GM13976 (cell line): ENCODE results near the gene JSRP1.

ENCODE experiments used
- DNase-seq: peaks from one replicate; pipeline ENCODE4 v3.0.0; 2012; ENCODE audit warnings: low spot score
- CTCF ChIP-seq: IDR thresholded peaks from 2 replicates; pipeline ENCODE4 v1.5.1; 2012; ENCODE audit warnings: borderline replicate concordance, mild to moderate bottlenecking; ENCODE audit not compliant: insufficient read depth; ENCODE audit errors: extremely low read depth, missing control alignments, control extremely low read depth
- in situ Hi-C: fragments of 300-500 bp; cut with MboI; formaldehyde crosslinking; loops from one replicate; pipeline ENCODE4 v1.12.0; 2022; ENCODE audit warnings: low sequenced_read_pairs, mixed read lengths, inconsistent platforms; ENCODE audit not compliant: unreplicated experiment

Gene JSRP1

DNA sequence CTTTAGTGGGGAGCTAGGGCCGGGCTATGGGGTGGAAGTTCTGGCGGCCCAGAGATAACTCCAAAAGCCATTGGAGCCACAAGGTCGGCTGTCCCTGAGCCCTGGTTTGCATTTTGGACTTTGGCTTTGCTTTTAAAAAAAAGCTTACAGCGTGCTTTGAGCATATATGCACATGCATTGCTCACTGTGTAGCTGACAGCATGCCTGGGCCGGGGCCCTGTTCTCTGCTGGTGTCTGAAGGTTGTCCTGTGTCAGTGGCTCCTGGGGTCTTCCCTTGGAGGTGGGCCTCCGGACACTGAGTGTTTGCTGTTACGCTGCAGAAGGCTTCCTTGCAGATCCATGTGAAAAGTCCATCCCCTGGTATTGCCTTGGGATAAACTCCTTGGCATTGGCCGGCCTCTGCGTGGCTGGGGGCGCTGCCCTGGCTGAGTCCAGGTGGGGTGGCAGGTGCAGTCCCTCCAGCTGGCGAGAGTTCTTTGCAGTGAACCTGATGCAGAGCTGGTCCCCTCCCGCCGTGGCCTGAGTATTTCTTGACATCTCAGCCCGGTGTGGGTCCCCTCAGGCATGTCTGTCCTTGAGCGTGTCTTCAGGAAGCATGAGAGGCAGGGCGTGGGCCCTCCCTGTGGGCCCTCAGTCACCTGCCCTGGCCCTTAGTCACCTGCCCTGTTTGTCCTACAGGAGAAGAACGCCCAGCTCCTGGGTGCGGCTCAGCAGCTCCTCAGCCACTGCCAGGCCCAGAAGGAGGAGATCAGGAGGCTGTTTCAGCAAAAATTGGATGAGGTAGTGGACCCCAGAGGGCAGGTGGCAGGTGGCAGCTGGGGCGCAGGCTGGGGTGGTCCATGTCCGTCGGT lies 43.1 kb downstream of the JSRP1 start:
- DNase-seq: no peak
- TF ChIP-seq CTCF: no peak
- in situ Hi-C loops: no loop called here

GRCh38 chr19:2210987-2211740 lies 45.1 kb downstream of the JSRP1 start:
- DNase-seq: no peak
- in situ Hi-C loops: no loop called here
- TF ChIP-seq CTCF: no peak

GRCh38 chr19:2210206-2210605 lies 46.0 kb downstream of the JSRP1 start:
- no peak for TF ChIP-seq CTCF
- no peak for DNase-seq
- in situ Hi-C loops: no loop called here

DNA sequence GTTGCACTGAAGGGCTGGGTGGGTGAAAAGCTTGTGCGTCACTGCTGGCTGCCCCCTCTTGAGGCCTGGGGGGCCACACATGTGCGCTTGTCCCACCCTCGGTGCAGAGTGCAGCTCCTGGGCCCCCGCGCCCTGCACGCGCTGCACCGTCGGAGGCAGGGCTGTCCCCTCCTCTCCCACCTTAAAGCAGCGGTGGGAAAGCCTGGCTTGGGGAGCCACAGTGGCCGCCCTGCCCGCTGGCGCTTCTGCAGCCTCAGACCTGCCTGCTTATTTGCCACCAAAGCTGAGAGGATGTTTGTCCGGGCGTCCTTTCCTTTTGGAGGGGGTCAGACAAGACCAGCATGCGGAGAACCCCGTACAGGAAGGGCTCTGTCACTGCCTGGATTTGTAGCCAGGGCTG lies 46.8 kb downstream of the JSRP1 start:
- in situ Hi-C loops: no loop called here
- DNase-seq: no peak
- TF ChIP-seq CTCF: no peak

DNA sequence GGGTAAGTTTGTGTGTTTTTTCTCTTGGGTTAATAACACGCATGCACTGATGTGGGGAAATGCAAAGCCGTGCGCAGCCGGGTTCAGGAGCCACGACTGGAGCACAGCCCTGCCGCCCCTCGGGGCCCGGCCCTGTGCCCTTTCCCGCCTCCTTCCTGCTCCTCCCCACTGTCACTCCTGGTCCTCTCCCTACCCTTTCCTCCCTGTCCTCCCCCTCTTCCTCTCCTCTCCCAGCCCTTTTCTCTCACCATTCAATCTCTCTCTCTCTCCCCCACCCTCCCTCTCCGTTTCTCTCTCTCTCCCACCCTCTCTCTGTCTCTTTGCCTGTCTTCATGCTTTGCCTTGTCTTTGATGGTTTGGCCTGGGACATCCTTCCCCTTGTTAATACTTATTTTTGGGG lies 47.2 kb downstream of the JSRP1 start:
- in situ Hi-C loops: no loop called here
- TF ChIP-seq CTCF: no peak
- no peak for DNase-seq

GRCh38 chr19:2207991-2208860 lies 48.0 kb downstream of the JSRP1 start:
- in situ Hi-C loops: no loop called here
- peak; percentile 29 for TF ChIP-seq CTCF
- DNase-seq: peak; percentile 78
